ENCODE data around the gene FBXO15. TPM values are rescaled to one million over a fixed set of nuclear protein-coding genes. Genes with fewer than 3 reads are reported as not detected.

Gene FBXO15
- total and polyA plus RNA-seq, 2 of the 8 experiments (the other 6 are each of a cell fraction or from before 2014, with no cell fraction given): 0.84 to 0.85 TPM

GRCh38 chr18:74147779-74148542 is at the start of gene FBXO15, which contains the start of gene TIMM21 (continued):
- TF ChIP-seq CTCF (IDR thresholded peaks at IDR 0.05; ENCODE audit: control extremely low read depth in 1 of 3, insufficient read depth in 1 of 3, low read depth in 1 of 3, low read length in 3 of 3): no peak
- peak; percentile 80 for TF ChIP-seq KDM4A (IDR thresholded peaks at IDR 0.05; ENCODE audit: low read depth, low read length, severe bottlenecking)
- no peak for TF ChIP-seq POLR2A (IDR thresholded peaks at IDR 0.05; ENCODE audit: control extremely low read depth in 1 of 2, low read depth in 2 of 2, low read length in 2 of 2)
- TF ChIP-seq KDM1A (IDR thresholded peaks at IDR 0.05; ENCODE audit: borderline replicate concordance, low read length): peak; percentile 75; the same call in 1 of the 2 replicates
- TF ChIP-seq POU5F1 (IDR thresholded peaks at IDR 0.05; ENCODE audit: low read depth, low read length): no peak
- TF ChIP-seq SUZ12 (IDR thresholded peaks at IDR 0.05; ENCODE audit: low read length): no peak
- TF ChIP-seq KDM5A (IDR thresholded peaks at IDR 0.05; ENCODE audit: low read length): no peak
- peak; percentile 5; the same call in 1 of the 2 replicates for TF ChIP-seq EGR1 (IDR thresholded peaks at IDR 0.05; ENCODE audit: borderline replicate concordance, low read depth, low read length)
- TF ChIP-seq BCL11A (IDR thresholded peaks at IDR 0.05; ENCODE audit: low read depth in 2 of 2, low read length in 2 of 2): no peak
- TF ChIP-seq ATF3 (IDR thresholded peaks at IDR 0.05; ENCODE audit: insufficient read depth, low read depth, low read length): peak; percentile 81
- TF ChIP-seq E2F6 (IDR thresholded peaks at IDR 0.05): peak; percentile 79
